HepG2 (cell line): Measurements from ENCODE around the gene ARHGAP26.

Source experiments
- EZH2 ChIP-seq: conservative IDR thresholded peaks from 2 replicates; pipeline ENCODE4 v1.6.1; 2012; ENCODE audit warnings: mild to moderate bottlenecking, low read depth, low read length, moderate library complexity
- HDAC2 ChIP-seq: sonication (generic); formaldehyde crosslinking; IDR thresholded peaks from 2 replicates; pipeline ENCODE4 v1.4.0; 2020; ENCODE audit warnings: missing genetic modification reagents
- ZFP36 ChIP-seq: fragments of 150-350 bp; IDR thresholded peaks from 2 replicates; pipeline ENCODE4 v1.6.1; 2018; ENCODE audit warnings: borderline replicate concordance, low read length, low read depth; ENCODE audit not compliant: partially characterized antibody
- ZNF354B ChIP-seq: sonication (generic); formaldehyde crosslinking; IDR thresholded peaks from 2 replicates; pipeline ENCODE4 v1.8.0; 2022; ENCODE audit warnings: mild to moderate bottlenecking, missing genetic modification reagents
- ZNF629 ChIP-seq: sonication (generic); formaldehyde crosslinking; conservative IDR thresholded peaks from 2 replicates; pipeline ENCODE4 v1.5.0; 2020; ENCODE audit warnings: missing genetic modification reagents
- TF ChIP-seq, protein P1 (sequence below): sonication (generic); formaldehyde crosslinking; IDR thresholded peaks from 2 replicates; pipeline ENCODE4 v1.8.1; 2023; ENCODE audit warnings: missing genetic modification reagents, mild to moderate bottlenecking, borderline replicate concordance

DNA sequence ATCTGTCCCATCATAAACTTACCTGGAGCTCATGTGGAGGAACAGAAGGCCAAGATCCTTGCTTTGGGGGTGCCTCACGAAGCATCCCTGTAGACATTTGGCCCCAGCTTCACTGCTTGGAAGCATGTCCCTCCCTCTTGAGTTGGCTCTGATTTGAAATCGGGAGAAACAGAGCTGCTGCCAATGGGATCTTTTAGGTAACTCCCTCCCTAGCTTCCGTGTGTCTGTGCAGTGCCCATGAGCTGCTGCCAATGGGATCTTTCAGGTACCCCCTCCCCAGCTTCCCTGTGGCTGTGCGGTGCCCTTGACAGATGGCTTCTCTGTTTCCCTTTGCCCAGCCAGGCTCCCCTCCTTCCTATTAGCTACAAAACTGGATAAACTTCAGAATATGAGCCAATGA is 455.3 kb downstream of the ARHGAP26 start:
- TF ChIP-seq ZNF354B (CRISPR knock-in tag) (no peak), HDAC2 (CRISPR knock-in tag) (no peak), ZFP36 (no peak), EZH2 (no peak), ZNF629 (no peak)
- TF ChIP-seq, protein P1, sequence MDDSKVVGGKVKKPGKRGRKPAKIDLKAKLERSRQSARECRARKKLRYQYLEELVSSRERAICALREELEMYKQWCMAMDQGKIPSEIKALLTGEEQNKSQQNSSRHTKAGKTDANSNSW (CRISPR knock-in tag), result no peak
